PFSK-1 (cell line): ENCODE data around the gene SH3BP5.

ENCODE experiments used
- FOXP2 ChIP-seq: optimal IDR thresholded peaks from 2 replicates; pipeline ENCODE3; 2011; ENCODE audit warnings: borderline replicate concordance, control low read depth, inconsistent platforms; ENCODE audit not compliant: insufficient read depth; ENCODE audit errors: extremely low read length, extremely low read depth
- POLR2AphosphoS5 ChIP-seq: IDR thresholded peaks from 2 replicates; pipeline ENCODE4 v1.6.1; 2012; ENCODE audit warnings: low read depth, mild to moderate bottlenecking, control low read depth, low read length, moderate library complexity
- SIN3A ChIP-seq: IDR thresholded peaks from 2 replicates; pipeline ENCODE4 v1.6.1; 2012; ENCODE audit warnings: mild to moderate bottlenecking, low read length, moderate library complexity, borderline replicate concordance; ENCODE audit not compliant: insufficient read depth
- TAF1 ChIP-seq: IDR thresholded peaks from 2 replicates; pipeline ENCODE4 v1.6.1; 2012; ENCODE audit warnings: low read length, control low read depth, borderline replicate concordance; ENCODE audit not compliant: insufficient read depth
- TF ChIP-seq, protein P1 (sequence below), 2 experiments: IDR thresholded peaks; 2 replicates each; pipeline versions ENCODE4 v1.6.1 to v1.8.0; 2011 to 2012; ENCODE audit warnings: low read depth in 2 of 2, low read length in 2 of 2, control low read depth in 1 of 2, inconsistent platforms in 1 of 2, mild to moderate bottlenecking in 1 of 2, moderate library complexity in 1 of 2; ENCODE audit not compliant: insufficient read depth in 1 of 2

DNA sequence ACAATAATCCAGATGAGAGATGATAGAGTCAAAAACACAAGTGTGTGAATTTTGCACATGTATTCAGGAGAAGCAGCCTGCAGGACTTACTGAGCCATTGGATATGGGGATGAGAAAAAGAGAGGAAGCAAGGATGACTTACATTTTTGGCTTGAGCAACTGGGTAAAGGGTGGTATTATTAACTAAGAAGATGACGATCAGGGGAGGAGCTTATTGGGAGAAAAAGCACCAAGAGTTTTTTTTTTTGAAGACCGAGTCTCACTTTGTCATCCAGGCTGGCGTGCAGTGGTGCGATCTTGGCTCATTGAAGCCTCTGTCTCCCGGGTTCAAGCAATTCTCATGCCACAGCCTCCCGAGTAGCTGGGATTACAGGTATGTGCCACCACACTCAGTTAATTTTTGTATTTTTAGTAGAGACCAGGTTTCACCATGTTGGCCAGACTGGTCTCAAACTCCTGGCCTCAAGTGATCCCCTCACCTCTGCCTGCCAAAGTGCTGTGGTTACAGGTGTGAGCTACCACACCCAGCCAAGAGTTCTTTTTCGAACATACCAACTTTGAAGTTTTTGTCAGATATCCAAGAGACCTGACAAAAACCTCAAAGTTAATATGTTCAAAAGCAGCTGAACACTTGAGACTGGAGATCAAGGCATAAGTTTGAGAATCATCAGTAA is 14.8 kb upstream of the SH3BP5 start:
- TF ChIP-seq POLR2AphosphoS5 (no peak), SIN3A (no peak), TAF1 (no peak), FOXP2 (no peak)
- TF ChIP-seq, protein P1, sequence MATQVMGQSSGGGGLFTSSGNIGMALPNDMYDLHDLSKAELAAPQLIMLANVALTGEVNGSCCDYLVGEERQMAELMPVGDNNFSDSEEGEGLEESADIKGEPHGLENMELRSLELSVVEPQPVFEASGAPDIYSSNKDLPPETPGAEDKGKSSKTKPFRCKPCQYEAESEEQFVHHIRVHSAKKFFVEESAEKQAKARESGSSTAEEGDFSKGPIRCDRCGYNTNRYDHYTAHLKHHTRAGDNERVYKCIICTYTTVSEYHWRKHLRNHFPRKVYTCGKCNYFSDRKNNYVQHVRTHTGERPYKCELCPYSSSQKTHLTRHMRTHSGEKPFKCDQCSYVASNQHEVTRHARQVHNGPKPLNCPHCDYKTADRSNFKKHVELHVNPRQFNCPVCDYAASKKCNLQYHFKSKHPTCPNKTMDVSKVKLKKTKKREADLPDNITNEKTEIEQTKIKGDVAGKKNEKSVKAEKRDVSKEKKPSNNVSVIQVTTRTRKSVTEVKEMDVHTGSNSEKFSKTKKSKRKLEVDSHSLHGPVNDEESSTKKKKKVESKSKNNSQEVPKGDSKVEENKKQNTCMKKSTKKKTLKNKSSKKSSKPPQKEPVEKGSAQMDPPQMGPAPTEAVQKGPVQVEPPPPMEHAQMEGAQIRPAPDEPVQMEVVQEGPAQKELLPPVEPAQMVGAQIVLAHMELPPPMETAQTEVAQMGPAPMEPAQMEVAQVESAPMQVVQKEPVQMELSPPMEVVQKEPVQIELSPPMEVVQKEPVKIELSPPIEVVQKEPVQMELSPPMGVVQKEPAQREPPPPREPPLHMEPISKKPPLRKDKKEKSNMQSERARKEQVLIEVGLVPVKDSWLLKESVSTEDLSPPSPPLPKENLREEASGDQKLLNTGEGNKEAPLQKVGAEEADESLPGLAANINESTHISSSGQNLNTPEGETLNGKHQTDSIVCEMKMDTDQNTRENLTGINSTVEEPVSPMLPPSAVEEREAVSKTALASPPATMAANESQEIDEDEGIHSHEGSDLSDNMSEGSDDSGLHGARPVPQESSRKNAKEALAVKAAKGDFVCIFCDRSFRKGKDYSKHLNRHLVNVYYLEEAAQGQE (IDR thresholded peaks at IDR 0.05; ENCODE audit: insufficient read depth in 1 of 2, low read depth in 2 of 2, low read length in 2 of 2) = no peak
